Measurements from ENCODE around the gene PPP1R36. TPM values are rescaled to one million over a fixed set of nuclear protein-coding genes. Genes with fewer than 3 reads are reported as not detected.
"Not testable (repeated sequence)": the region's sequence is repeated elsewhere in the genome, so short reads cannot be mapped to it uniquely, and the experiment has no call there.

Gene PPP1R36
- total RNA-seq, 2 experiments from 2014 or later = not detected

DNA sequence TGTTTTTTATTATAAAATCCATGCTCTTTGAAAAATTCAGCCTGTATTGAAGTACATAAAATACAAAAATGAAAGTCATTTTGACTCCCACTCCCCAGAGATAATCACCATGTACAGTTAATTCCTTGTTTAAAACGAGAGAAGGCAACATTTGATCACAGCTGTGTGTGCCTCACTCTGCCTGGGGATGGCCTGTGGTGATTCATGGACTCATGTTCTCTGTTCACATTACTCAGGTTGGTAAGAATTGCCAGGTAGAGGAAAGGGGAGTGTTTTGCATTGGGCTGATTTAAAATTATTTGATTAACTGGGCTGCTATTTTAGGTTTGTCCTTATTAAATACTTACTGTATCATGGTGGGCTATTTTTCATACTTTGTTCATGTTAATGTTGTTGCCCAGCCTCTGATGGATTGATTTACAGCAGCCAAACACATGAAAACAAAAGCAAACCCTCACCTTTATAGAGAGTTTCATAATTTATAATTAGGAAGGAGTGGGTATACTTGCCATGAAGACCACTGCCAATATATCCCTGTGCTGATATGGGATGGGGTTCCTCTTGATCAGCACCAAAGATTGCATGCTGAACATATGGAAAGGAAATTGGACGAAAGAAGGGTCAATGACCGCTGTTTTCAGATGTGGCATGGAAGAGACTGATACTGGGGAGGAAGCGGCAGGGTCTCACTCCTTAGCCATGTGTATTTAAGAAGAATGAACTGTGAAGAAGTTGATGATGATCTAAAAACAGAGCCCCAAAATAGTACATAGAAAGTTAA lies 42.2 kb upstream of the PPP1R36 start:
- peaks cover 61% of the 10 kb centered on the region for H3K4me1 Mint-ChIP-seq (ENCODE audit: low read depth)
- H3K4me3 Mint-ChIP-seq = peak overlapping the region; percentile 36
- DNase-seq = peak; percentile 78
- H3K27ac Mint-ChIP-seq = peak overlapping the region; percentile 99
- H3K36me3 Mint-ChIP-seq (ENCODE audit: low read depth) = peaks cover 10% of the 10 kb centered on the region
- H3K27me3 Mint-ChIP-seq (ENCODE audit: low read depth) = no peaks in the 10 kb centered on the region
- intact Hi-C loops (cut with micrococcal nuclease) = loop anchor here (5.0 to 10.0 kb wide), 2 partner anchors 595 to 783 kb away; partner anchors contain the start of genes MAX and SGPP1
- H3K9me3 Mint-ChIP-seq = no peaks in the 10 kb centered on the region
- CTCF ChIA-PET = interaction anchor here (0.7 to 4.6 kb wide), 3 partner anchors 14 to 866 kb away, joined by 3 to 34 read pairs (median 3); partner anchors contain the start of gene WDR89

DNA sequence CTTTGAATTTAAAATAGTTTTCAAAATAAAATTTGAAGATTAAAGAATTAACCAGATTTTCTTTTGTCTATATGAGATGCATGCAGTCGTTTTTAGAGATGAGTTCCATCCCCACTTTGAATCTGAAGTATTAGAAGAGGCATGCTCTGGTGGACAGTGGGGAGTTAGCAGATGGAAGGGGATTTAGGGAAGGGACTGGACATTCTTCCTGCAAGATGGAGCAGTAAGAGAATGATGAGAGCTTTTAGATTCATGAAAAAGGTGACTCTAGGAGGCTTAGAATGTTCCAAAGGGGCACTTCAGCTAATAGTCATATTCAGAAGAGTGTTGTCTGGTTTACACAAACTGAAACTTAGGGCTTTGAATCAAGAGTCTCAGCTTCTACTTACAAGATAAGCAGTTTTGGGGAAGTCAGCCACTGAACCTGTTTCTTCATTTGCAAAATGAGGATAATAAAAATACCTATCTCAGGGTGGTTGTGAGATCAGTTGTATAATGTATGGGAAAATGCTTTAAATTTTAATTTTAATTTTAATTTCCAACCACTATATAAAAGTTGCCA lies 41.5 kb upstream of the PPP1R36 start:
- intact Hi-C loops (cut with micrococcal nuclease) = loop anchor here (5.0 to 10.0 kb wide), 2 partner anchors 594 to 783 kb away; partner anchors contain the start of genes MAX and SGPP1
- CTCF ChIA-PET = interaction anchor here (0.7 to 4.6 kb wide), 3 partner anchors 14 to 175 kb away, joined by 3 to 34 read pairs (median 4); no protein-coding TSS in a partner anchor
- Mint-ChIP-seq H3K4me1 (ENCODE audit: low read depth) (peaks cover 64% of the 10 kb centered on the region), H3K27ac (peak overlapping the region; percentile 87), H3K36me3 (ENCODE audit: low read depth) (peaks cover 5% of the 10 kb centered on the region), H3K4me3 (peak overlapping the region; percentile 42), H3K9me3 (no peaks in the 10 kb centered on the region), H3K27me3 (ENCODE audit: low read depth) (no peaks in the 10 kb centered on the region)
- DNase-seq = no peak

- Mint-ChIP-seq H3K27me3 (ENCODE audit: low read depth) (no peaks in the 10 kb centered on the region), H3K36me3 (ENCODE audit: low read depth) (peaks cover 2% of the 10 kb centered on the region), H3K4me3 (no peak overlapping the region), H3K4me1 (ENCODE audit: low read depth) (peaks cover 69% of the 10 kb centered on the region), H3K27ac (peak overlapping the region; percentile 87), H3K9me3 (no peaks in the 10 kb centered on the region)
- intact Hi-C loops (cut with micrococcal nuclease) = loop anchor here (5.0 to 10.0 kb wide), 2 partner anchors 593 to 784 kb away; partner anchors contain the start of genes MAX and SGPP1
- no peak for DNase-seq
- CTCF ChIA-PET = interaction anchor here (0.7 to 4.6 kb wide), 5 partner anchors 12 to 176 kb away, joined by 3 to 34 read pairs (median 4); no protein-coding TSS in a partner anchor
Measured at GRCh38 chr14:64509036-64509435, 40.7 kb upstream of the PPP1R36 start.

DNA sequence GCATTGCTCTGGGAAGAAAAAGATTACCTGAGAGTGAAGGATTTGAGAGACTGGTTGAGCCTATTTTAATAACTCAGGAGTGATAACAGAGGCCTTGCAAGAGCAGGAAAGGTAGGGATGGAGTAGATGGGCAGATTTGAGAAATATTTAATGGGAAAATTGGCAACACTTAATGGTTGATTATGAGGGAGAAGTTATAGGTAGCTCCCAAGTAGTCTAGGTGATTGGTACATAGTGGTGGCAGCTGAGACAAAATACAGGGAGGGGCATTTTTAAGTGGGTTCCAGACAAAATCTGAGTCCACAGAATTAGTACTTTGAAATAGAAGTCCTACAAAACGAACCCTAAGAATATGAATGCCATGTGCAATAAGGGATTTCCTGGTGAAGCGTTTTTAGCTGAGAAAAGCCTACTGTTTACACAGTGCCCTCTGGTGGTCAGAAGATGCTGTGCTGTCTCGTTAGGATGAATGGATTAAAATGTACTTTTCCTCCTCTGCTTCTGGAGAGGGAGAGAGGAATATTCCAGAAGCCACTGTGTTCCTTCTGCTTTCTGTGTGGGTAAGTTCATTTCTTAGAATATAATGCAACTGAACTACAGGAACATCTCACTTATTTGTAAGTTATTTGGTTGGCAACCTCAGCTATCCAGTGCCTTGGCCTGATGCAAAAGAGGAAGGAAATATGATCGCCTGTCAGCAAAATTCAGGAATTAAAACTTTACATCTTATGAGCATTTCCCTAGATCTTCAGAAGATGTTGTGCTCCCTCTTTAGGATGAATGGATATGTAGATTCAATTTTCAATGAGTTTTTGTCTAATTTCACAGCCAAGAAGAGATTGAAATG lies 38.7 kb upstream of the PPP1R36 start:
- Mint-ChIP-seq H3K9me3 (no peaks in the 10 kb centered on the region), H3K27ac (peak overlapping the region; percentile 57), H3K4me3 (peak overlapping the region; percentile 34), H3K27me3 (ENCODE audit: low read depth) (no peaks in the 10 kb centered on the region), H3K36me3 (ENCODE audit: low read depth) (peaks cover 1% of the 10 kb centered on the region), H3K4me1 (ENCODE audit: low read depth) (peaks cover 75% of the 10 kb centered on the region)
- intact Hi-C loops (cut with micrococcal nuclease) = loop anchor here (1.0 to 5.0 kb wide), 4 partner anchors 9 to 167 kb away; no protein-coding TSS in a partner anchor
- DNase-seq = peak; percentile 82
- CTCF ChIA-PET = interaction anchor here (0.6 to 4.6 kb wide), 24 partner anchors 9 to 879 kb away, joined by 3 to 34 read pairs (median 4); partner anchors contain the start of gene MTHFD1

DNA sequence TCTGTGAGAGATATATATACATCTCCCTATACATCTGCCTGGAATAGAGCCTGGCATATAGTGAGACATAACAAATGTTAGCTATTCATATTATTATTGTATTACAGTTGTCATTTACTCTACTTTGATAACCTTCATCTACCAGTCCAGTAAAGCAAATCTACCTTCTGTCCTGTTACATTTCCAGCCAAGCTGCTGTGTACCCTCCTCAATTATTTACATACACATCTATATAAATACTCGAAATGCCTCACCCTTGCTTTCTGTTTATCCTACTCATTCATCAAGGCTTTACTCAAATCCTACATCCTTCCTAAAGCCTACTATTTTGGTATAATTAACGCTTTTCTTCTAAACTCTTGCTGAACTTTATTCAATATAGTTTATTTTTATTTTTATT lies 36.5 kb upstream of the PPP1R36 start:
- peaks cover 69% of the 10 kb centered on the region for H3K4me1 Mint-ChIP-seq (ENCODE audit: low read depth)

GRCh38 chr14:64515053-64515452 lies 34.7 kb upstream of the PPP1R36 start:
- intact Hi-C loops (cut with micrococcal nuclease) = no loop called here
- no peaks in the 10 kb centered on the region for H3K27me3 Mint-ChIP-seq (ENCODE audit: low read depth)
- peaks cover 53% of the 10 kb centered on the region for H3K4me1 Mint-ChIP-seq (ENCODE audit: low read depth)
- no peaks in the 10 kb centered on the region for H3K9me3 Mint-ChIP-seq
- CTCF ChIA-PET = interaction anchor here (0.6 to 1.6 kb wide), 5 partner anchors 21 to 122 kb away, joined by 3 to 6 read pairs (median 4); no protein-coding TSS in a partner anchor
- no peak overlapping the region for H3K27ac Mint-ChIP-seq
- no peak for DNase-seq
- H3K36me3 Mint-ChIP-seq (ENCODE audit: low read depth) = peaks cover 1% of the 10 kb centered on the region
- no peak overlapping the region for H3K4me3 Mint-ChIP-seq

More for the DNA sequence above, 36.5 kb upstream of the PPP1R36 start:
- intact Hi-C loops (cut with micrococcal nuclease) = loop anchor here (5.0 kb wide), 1 partner anchor 66 kb away; no protein-coding TSS in a partner anchor
- H3K27me3 Mint-ChIP-seq (ENCODE audit: low read depth) = no peaks in the 10 kb centered on the region
- H3K9me3 Mint-ChIP-seq = no peaks in the 10 kb centered on the region
- CTCF ChIA-PET = interaction anchor here (1.2 kb wide), 1 partner anchor 124 kb away, joined by 3 read pairs; no protein-coding TSS in a partner anchor
- no peak overlapping the region for H3K4me3 Mint-ChIP-seq
- no peak overlapping the region for H3K27ac Mint-ChIP-seq
- no peak for DNase-seq
- H3K36me3 Mint-ChIP-seq (ENCODE audit: low read depth) = peaks cover 1% of the 10 kb centered on the region

DNA sequence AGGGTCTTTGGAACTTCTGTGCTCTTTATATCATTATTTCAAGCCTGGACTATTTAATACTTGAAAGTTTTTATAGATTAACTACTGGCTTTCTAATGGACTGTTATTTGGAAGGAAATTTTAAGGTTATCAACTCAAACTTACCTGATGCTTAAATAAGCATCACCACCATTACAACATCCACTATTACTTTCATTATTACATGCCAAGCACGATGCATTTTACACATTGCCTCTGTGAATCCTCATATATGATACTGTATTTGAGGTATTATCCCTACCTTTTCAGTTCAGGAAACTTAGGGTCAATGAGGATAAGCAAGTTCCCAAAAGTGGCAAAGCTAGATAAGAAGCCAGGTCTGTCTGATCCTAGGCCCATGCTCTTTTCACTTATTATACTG lies 32.8 kb upstream of the PPP1R36 start:
- CTCF ChIA-PET = interaction anchor here (0.6 to 0.9 kb wide), 2 partner anchors 85 to 170 kb away, joined by 3 read pairs; no protein-coding TSS in a partner anchor
- DNase-seq = no peak
- H3K4me3 Mint-ChIP-seq = no peak overlapping the region
- H3K27ac Mint-ChIP-seq = no peak overlapping the region
- intact Hi-C loops (cut with micrococcal nuclease) = no loop called here
- H3K36me3 Mint-ChIP-seq (ENCODE audit: low read depth) = no peaks in the 10 kb centered on the region
- no peaks in the 10 kb centered on the region for H3K9me3 Mint-ChIP-seq
- peaks cover 39% of the 10 kb centered on the region for H3K4me1 Mint-ChIP-seq (ENCODE audit: low read depth)
- no peaks in the 10 kb centered on the region for H3K27me3 Mint-ChIP-seq (ENCODE audit: low read depth)

GRCh38 chr14:64517667-64518066 lies 32.1 kb upstream of the PPP1R36 start:
- CTCF ChIA-PET = interaction anchor here (0.6 to 1.3 kb wide), 2 partner anchors 88 to 170 kb away, joined by 3 to 7 read pairs; no protein-coding TSS in a partner anchor
- H3K27ac Mint-ChIP-seq; H3K4me3 Mint-ChIP-seq; H3K27me3 Mint-ChIP-seq (ENCODE audit: low read depth); H3K9me3 Mint-ChIP-seq; DNase-seq; H3K36me3 Mint-ChIP-seq (ENCODE audit: low read depth); intact Hi-C loops (cut with micrococcal nuclease): not testable (repeated sequence)
- peaks cover 34% of the 10 kb centered on the region for H3K4me1 Mint-ChIP-seq (ENCODE audit: low read depth)

DNA sequence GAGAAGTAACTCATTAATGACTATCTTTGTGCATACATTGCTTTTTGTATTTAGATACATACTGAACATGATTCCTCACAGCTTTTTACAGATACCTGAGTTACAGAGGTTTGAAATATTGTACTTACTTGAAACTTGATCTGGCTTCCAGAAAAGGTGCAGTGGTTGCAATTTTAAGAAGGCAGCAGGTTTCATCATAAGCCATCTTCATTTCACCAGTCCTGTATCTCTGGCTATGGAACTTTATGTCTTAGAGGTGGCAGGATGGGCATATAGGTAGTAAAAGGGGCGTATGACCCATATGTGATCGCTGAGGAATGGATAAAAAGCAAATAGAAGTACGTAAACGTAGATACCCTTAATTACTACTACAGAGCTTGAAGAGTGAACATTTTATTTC lies 31.5 kb upstream of the PPP1R36 start:
- Mint-ChIP-seq H3K9me3 (no peaks in the 10 kb centered on the region), H3K27ac (no peak overlapping the region), H3K27me3 (ENCODE audit: low read depth) (no peaks in the 10 kb centered on the region), H3K4me1 (ENCODE audit: low read depth) (peaks cover 32% of the 10 kb centered on the region), H3K4me3 (no peak overlapping the region), H3K36me3 (ENCODE audit: low read depth) (no peaks in the 10 kb centered on the region)
- CTCF ChIA-PET = interaction anchor here (0.8 to 1.3 kb wide), 2 partner anchors 88 to 118 kb away, joined by 3 to 7 read pairs; no protein-coding TSS in a partner anchor
- DNase-seq = no peak
- intact Hi-C loops (cut with micrococcal nuclease) = no loop called here

- CTCF ChIA-PET = interaction anchor here (0.9 to 2.9 kb wide), 2 partner anchors 10 to 14 kb away, joined by 3 to 16 read pairs; no protein-coding TSS in a partner anchor
- no peak for DNase-seq
- Mint-ChIP-seq H3K27ac (no peak overlapping the region), H3K36me3 (ENCODE audit: low read depth) (no peaks in the 10 kb centered on the region), H3K9me3 (no peaks in the 10 kb centered on the region), H3K4me1 (ENCODE audit: low read depth) (peaks cover 20% of the 10 kb centered on the region), H3K4me3 (no peak overlapping the region), H3K27me3 (ENCODE audit: low read depth) (no peaks in the 10 kb centered on the region)
- intact Hi-C loops (cut with micrococcal nuclease) = no loop called here
Measured at GRCh38 chr14:64520699-64521098, 29.1 kb upstream of the PPP1R36 start.

- CTCF ChIA-PET = interaction anchor here (1.1 to 1.5 kb wide), 2 partner anchors 12 to 15 kb away, joined by 3 read pairs; no protein-coding TSS in a partner anchor
- no peak for DNase-seq
- Mint-ChIP-seq H3K36me3 (ENCODE audit: low read depth) (peaks cover 6% of the 10 kb centered on the region), H3K9me3 (no peaks in the 10 kb centered on the region), H3K27ac (no peak overlapping the region), H3K4me3 (no peak overlapping the region), H3K27me3 (ENCODE audit: low read depth) (no peaks in the 10 kb centered on the region), H3K4me1 (ENCODE audit: low read depth) (peaks cover 9% of the 10 kb centered on the region)
- intact Hi-C loops (cut with micrococcal nuclease) = no loop called here
Measured at GRCh38 chr14:64522591-64523355, 27.0 kb upstream of the PPP1R36 start.

Measured in activated naive CD4-positive, alpha-beta T cell treated with anti-CD3 and anti-CD28 coated beads for 36 hours (primary cell).